GM12864 (cell line): ENCODE data around the gene CD109.
A peak's percentile ranks its signal among the peaks of the same experiment; 100 is the strongest.

ENCODE experiments used
- DNase-seq: peaks from one replicate; pipeline ENCODE4 v3.0.0-alpha.2; 2011; ENCODE audit warnings: low read depth
- H3K4me3 ChIP-seq: 2 replicates; pipeline ENCODE4 v1.5.1; 2011; ENCODE audit warnings: mild to moderate bottlenecking, low read depth, low read length, control low read depth
- TF ChIP-seq, protein P1 (sequence below): IDR thresholded peaks from 2 replicates; pipeline ENCODE4 v1.5.1; 2011; ENCODE audit warnings: low read depth, mild to moderate bottlenecking, moderate library complexity, low read length, control low read depth, inconsistent platforms; ENCODE audit errors: missing control alignments

CD109 gene

DNA sequence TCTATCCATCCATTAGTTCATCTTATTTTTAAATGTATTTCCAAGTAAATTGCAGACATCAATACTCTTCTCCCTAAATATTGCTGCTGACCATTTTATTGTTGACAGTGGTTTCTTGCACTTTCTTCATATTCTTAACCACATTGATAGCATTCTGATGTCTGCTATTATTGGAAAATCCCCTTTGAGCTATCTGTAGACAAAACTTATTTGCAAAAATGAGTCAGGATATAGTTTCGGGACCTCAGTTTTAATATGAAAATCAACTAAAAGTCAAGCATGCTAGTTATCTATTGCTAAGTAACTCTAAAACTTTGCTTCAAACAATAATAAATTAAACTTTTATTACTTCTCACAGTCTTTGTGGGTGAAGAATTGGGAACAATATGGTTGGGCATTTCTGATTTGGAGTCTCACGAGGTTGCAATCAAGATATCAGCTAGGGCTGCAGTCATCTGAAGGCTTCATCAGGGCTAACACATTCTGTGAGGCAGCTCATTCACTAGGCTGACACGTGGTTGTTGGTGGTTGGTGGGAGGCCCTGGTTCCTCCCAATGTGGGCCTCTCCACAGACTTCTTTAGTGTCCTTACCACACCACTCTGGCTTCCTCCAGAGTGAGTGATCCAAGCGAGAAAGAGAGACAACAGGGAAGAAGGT is 32.7 kb downstream of the CD109 start:
- DNase-seq = no peak
- no peak overlapping the region for H3K4me3 ChIP-seq
- TF ChIP-seq, protein P1, sequence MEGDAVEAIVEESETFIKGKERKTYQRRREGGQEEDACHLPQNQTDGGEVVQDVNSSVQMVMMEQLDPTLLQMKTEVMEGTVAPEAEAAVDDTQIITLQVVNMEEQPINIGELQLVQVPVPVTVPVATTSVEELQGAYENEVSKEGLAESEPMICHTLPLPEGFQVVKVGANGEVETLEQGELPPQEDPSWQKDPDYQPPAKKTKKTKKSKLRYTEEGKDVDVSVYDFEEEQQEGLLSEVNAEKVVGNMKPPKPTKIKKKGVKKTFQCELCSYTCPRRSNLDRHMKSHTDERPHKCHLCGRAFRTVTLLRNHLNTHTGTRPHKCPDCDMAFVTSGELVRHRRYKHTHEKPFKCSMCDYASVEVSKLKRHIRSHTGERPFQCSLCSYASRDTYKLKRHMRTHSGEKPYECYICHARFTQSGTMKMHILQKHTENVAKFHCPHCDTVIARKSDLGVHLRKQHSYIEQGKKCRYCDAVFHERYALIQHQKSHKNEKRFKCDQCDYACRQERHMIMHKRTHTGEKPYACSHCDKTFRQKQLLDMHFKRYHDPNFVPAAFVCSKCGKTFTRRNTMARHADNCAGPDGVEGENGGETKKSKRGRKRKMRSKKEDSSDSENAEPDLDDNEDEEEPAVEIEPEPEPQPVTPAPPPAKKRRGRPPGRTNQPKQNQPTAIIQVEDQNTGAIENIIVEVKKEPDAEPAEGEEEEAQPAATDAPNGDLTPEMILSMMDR = no peak

DNA sequence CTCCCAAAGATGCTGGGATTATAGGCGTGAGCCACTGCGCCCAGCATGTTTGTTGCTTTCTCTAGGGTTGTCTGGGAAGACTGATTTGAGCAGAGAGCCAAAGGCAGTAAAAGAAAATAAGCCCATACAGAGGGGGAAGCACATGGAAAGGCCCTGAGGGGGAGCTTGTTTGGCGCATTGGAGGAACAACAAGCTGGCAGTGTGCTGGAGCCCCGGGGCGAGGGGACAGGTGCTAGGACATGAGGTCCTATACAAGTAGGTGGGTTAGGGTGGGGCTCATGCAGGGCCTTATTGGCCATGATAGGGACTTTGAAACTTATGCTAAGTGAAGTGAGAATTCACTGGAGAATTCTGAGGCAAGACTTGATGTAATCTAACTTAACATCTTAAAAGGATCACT is 35.3 kb downstream of the CD109 start:
- H3K4me3 ChIP-seq = no peak overlapping the region
- DNase-seq = no peak
- TF ChIP-seq, protein P1 = no peak

DNA sequence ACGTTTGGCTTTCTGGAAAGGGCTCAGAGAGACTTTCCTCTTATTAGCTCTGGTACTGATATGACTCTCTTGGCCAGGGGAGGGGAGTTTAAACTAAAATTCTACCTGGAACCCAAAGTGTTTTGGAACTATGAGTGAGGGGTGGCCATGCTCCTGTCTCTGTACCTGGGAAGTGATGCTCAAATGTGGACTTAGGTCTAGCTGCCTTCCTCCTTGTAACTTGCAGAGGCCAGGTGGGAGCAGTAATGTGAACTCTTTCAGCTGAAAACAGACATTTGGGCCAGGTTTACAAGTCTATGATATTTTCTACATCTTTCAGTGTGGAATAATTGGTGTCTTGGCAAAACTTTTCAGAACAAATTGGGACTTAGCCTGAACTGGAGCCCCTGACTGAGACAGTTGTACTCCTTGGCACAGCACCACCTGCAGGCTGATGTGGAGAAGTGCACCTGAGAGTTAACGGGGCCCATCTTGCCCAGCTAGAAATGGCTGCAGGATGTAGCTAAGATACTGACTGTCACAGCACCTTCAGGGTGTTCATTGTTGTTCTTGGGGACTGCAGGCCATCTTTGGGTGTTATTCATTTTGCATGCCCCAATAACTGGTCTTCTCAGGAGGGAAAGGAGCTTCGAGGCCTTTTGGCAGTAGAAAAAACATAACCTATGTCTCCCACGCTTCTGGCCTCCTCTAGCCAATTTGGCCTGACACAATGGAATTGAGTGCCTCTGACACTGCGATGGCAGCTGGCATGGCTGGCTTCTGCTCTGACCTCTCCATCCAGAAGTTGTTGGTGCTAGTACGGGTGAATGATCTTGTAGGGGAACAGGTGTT is 37.1 kb downstream of the CD109 start:
- DNase-seq = peak; percentile 43
- TF ChIP-seq, protein P1 = peak; percentile 94
- H3K4me3 ChIP-seq = no peak overlapping the region

DNA sequence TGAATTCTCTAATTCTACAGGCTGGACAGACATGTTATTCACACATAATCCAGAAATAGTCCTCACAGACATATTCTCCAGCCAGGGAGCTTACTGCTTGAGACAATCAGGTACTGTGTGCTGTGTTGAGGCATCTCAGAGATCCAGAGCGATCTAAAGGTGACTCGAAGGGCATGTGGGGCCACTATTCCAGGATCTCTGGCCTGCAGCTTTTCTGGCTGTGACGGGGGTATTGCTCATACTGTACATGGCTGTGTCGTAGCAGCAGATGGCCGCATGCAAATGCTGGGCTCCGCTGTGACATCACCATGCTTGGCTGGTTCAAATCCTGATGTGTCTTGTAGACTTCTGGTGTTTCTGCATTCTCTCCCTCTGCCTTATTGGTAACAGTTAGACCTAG is 37.8 kb downstream of the CD109 start:
- DNase-seq = no peak
- no peak overlapping the region for H3K4me3 ChIP-seq
- TF ChIP-seq, protein P1 = no peak

DNA sequence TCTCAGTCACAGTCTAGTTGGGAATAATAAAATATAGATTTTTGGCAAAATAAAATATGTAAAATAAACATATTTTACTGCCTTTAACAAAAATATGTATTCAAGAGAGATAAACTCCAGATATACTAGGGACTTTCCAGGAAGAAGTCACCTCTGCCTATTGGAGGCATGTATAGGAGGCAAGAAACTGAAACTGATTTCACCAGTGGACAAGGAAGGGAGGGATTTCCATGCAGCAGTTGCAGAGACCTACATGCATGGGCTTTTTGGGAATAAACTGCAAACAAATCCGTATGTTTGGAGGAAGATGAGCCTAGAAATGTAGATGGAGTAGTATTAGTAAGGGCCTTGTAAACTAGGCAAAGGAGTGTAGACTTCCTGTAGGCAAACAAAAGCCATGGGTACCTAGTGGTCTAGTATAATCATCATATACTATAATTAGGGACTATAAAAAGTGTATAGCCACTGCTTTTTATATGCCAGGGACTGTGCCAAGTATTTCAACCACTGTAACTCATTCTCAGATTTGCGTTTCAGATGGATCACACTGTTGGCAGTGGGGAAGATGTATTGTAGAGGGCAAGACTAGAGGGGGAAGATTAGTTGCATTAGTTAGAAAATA is 38.9 kb downstream of the CD109 start:
- no peak overlapping the region for H3K4me3 ChIP-seq
- TF ChIP-seq, protein P1 = no peak
- no peak for DNase-seq

DNA sequence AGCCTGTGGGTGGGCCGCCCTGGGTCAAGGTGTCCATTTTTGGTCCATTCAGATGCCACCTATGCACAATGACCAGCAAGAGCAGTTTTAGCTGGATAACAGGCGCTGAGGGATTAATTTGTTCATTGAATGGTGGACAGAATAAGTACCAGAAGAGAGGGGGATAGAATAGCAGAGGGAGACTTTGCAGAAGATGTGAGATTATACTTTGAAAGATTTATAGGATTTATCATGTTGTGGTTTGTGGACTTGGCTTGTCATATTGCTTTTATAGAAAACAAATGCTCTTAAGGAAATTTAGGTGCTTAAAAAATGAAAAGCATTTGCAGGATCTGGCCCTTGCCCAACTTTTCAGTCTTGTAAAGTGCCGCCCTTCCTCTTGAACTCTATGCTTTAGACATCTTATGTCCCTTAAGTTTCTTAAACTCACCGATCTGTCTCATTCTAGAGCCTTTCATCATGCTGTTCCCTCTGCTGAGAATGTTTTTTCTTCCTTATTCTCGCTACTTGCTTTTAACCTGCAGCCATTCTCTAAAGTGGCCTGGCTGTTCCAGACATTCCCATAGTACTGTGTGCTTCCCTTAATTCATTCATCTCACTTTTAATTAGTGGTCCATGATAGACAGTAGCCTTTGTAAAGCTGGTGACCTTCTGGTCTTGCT is 42.5 kb downstream of the CD109 start:
- no peak for DNase-seq
- TF ChIP-seq, protein P1 = no peak
- H3K4me3 ChIP-seq = no peak overlapping the region
